T-helper 1 cell treated with Interleukin-12 subunit alpha and Interleukin-12 subunit beta and Interleukin-4 antibody, amounts not matched to agents 30 μg/mL and 1 μg/mL, for 36 hours (primary cell): Measurements from ENCODE around the gene DLGAP1.
"Not testable (repeated sequence)": the region's sequence is repeated elsewhere in the genome, so short reads cannot be mapped to it uniquely, and the experiment has no call there.

ENCODE experiments used
- H3K27ac Mint-ChIP-seq: one replicate; pipeline ENCODE4 v1.8.0; 2021; ENCODE audit warnings: mild to moderate bottlenecking, mixed read lengths
- H3K27me3 Mint-ChIP-seq: one replicate; pipeline ENCODE4 v1.8.0; 2021; ENCODE audit warnings: low read depth, mixed read lengths
- H3K36me3 Mint-ChIP-seq: one replicate; pipeline ENCODE4 v1.8.0; 2021; ENCODE audit warnings: low read depth, mixed read lengths
- H3K4me1 Mint-ChIP-seq: one replicate; pipeline ENCODE4 v1.8.0; 2021; ENCODE audit warnings: low read depth, mixed read lengths
- H3K4me3 Mint-ChIP-seq: one replicate; pipeline ENCODE4 v1.8.0; 2021; ENCODE audit warnings: mild to moderate bottlenecking, moderate library complexity, mixed read lengths
- H3K9me3 Mint-ChIP-seq: one replicate; pipeline ENCODE4 v1.8.0; 2021; ENCODE audit warnings: mixed read lengths

The DLGAP1 gene

GRCh38 chr18:4287340-4287739, 167.8 kb downstream of the DLGAP1 start:
- H3K4me1 Mint-ChIP-seq, H3K4me3 Mint-ChIP-seq, H3K27ac Mint-ChIP-seq, H3K36me3 Mint-ChIP-seq, H3K27me3 Mint-ChIP-seq: not testable (repeated sequence)
- H3K9me3 Mint-ChIP-seq: peaks cover 13% of the 10 kb centered on the region

DNA sequence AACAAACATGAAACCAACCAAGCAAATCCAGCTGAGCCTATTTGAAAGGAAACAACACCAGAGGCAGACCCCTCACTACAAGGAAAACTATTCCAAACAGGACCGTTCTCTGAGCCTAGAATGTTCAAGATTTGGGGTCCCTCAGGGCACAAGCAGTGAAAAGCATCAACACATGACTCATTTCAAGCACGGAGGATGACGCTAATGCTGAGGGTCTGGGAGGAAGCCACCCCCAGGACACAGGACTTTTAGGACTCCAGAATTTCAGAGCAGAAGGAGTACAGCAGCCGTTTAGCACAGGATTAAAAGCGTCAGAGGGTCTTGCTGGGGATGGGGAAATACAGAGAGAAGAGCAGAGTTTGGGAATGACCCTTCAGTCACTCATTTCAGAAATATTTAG, 168.9 kb downstream of the DLGAP1 start:
- H3K27me3 Mint-ChIP-seq: no peaks in the 10 kb centered on the region
- no peaks in the 10 kb centered on the region for H3K4me1 Mint-ChIP-seq
- H3K4me3 Mint-ChIP-seq: no peak overlapping the region
- peaks cover 13% of the 10 kb centered on the region for H3K9me3 Mint-ChIP-seq
- no peaks in the 10 kb centered on the region for H3K36me3 Mint-ChIP-seq
- H3K27ac Mint-ChIP-seq: no peak overlapping the region

DNA sequence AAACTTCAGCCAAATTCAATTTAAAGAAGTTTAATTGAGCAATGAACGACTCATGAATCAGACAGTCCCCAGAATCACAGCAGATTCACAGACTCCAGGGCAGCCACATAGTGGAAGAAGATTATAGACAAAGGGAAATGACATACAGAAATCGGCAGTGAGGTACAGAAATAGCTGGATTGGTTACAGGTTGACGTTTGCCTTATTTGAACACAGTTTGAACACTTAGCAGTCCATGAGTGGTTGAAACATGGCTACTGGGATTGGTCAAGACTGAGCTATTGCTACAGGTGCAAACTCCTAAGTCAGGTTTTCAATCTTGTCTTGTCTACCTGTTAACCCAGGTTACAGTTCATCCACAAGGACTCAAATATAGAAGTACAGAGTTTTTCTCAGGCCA, 169.6 kb downstream of the DLGAP1 start:
- Mint-ChIP-seq H3K27ac (no peak overlapping the region), H3K36me3 (no peaks in the 10 kb centered on the region), H3K9me3 (peaks cover 13% of the 10 kb centered on the region), H3K4me1 (no peaks in the 10 kb centered on the region), H3K4me3 (no peak overlapping the region), H3K27me3 (no peaks in the 10 kb centered on the region)

GRCh38 chr18:4284528-4284927, 170.6 kb downstream of the DLGAP1 start:
- Mint-ChIP-seq H3K27me3 (no peaks in the 10 kb centered on the region), H3K27ac (no peak overlapping the region), H3K4me1 (no peaks in the 10 kb centered on the region), H3K36me3 (no peaks in the 10 kb centered on the region), H3K9me3 (peaks cover 13% of the 10 kb centered on the region), H3K4me3 (no peak overlapping the region)

GRCh38 chr18:4283746-4284291, 171.3 kb downstream of the DLGAP1 start:
- Mint-ChIP-seq H3K4me1 (no peaks in the 10 kb centered on the region), H3K27me3 (no peaks in the 10 kb centered on the region), H3K36me3 (no peaks in the 10 kb centered on the region), H3K4me3 (no peak overlapping the region), H3K9me3 (peaks cover 13% of the 10 kb centered on the region), H3K27ac (no peak overlapping the region)

DNA sequence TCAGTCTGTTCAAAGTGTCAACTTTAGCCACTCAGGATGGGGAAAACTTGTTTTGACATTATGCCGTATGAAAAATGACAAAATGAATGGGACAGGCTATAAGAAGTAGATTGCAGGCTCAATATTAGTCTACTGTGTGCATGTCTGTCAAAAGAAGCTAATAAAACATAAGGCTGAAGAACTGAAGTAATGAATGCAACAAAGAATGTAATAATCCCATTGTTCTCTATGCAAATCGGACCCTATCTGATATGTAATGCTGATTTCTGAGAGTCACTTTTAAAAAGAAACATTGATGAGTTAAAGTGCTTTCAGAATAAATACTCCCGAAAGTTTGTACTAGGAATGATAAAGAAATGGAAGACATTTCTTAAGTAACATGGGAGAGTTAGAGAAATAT, 172.2 kb downstream of the DLGAP1 start:
- Mint-ChIP-seq H3K4me3 (no peak overlapping the region), H3K4me1 (no peaks in the 10 kb centered on the region), H3K9me3 (peaks cover 13% of the 10 kb centered on the region), H3K27ac (no peak overlapping the region), H3K27me3 (no peaks in the 10 kb centered on the region), H3K36me3 (no peaks in the 10 kb centered on the region)

- Mint-ChIP-seq H3K4me3 (no peak overlapping the region), H3K27me3 (no peaks in the 10 kb centered on the region), H3K9me3 (no peaks in the 10 kb centered on the region), H3K36me3 (no peaks in the 10 kb centered on the region), H3K27ac (no peak overlapping the region), H3K4me1 (no peaks in the 10 kb centered on the region)
These were observed 178.0 kb downstream of the DLGAP1 start for GRCh38 chr18:4276953-4277585.

GRCh38 chr18:4271952-4272351, 183.2 kb downstream of the DLGAP1 start:
- no peaks in the 10 kb centered on the region for H3K36me3 Mint-ChIP-seq
- no peaks in the 10 kb centered on the region for H3K27me3 Mint-ChIP-seq
- no peaks in the 10 kb centered on the region for H3K9me3 Mint-ChIP-seq
- no peak overlapping the region for H3K4me3 Mint-ChIP-seq
- H3K27ac Mint-ChIP-seq: no peak overlapping the region
- H3K4me1 Mint-ChIP-seq: no peaks in the 10 kb centered on the region

DNA sequence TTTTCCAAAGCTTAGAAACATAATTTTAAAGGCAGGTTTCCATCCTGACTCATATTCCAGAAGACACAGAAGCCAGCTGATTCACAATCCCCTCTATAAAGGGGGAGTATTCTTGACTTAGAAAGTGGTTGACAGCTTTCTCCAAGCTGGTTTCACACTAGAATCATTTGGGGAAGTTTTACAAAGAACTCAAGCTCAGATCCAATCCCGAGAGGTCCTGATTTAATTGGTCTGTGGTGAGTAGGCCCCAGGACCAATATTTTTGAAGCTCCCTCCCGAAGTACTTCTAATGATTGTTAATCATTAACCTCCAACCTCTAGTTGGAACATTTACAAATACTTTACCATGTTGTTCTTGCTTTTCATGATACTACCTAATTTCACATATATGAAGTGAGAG, 184.1 kb downstream of the DLGAP1 start:
- no peaks in the 10 kb centered on the region for H3K4me1 Mint-ChIP-seq
- H3K4me3 Mint-ChIP-seq: no peak overlapping the region
- H3K36me3 Mint-ChIP-seq: no peaks in the 10 kb centered on the region
- H3K27me3 Mint-ChIP-seq: no peaks in the 10 kb centered on the region
- no peak overlapping the region for H3K27ac Mint-ChIP-seq
- peaks cover under 1% of the 10 kb centered on the region for H3K9me3 Mint-ChIP-seq

DNA sequence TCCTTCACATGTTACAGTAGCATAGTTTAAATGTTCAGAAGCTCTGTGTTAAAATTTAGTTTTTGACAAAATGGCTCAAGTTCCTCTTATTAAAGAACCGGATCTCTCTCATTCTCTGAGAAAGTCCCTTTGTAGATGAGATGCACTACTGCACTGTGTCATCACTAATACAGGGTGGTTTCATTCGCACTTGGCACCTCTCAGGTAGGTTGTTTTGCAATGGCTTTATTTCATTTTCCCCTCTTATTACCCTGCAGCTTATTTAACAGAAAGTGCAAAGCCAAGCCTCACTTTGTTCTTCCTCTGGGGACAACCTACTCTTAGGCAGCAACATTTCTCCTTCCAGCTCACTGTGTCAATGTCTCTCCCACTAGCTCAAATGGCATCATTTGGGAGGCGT, 185.1 kb downstream of the DLGAP1 start:
- H3K4me1 Mint-ChIP-seq: no peaks in the 10 kb centered on the region
- H3K9me3 Mint-ChIP-seq: peaks cover 5% of the 10 kb centered on the region
- H3K27me3 Mint-ChIP-seq: no peaks in the 10 kb centered on the region
- no peak overlapping the region for H3K27ac Mint-ChIP-seq
- no peak overlapping the region for H3K4me3 Mint-ChIP-seq
- no peaks in the 10 kb centered on the region for H3K36me3 Mint-ChIP-seq

DNA sequence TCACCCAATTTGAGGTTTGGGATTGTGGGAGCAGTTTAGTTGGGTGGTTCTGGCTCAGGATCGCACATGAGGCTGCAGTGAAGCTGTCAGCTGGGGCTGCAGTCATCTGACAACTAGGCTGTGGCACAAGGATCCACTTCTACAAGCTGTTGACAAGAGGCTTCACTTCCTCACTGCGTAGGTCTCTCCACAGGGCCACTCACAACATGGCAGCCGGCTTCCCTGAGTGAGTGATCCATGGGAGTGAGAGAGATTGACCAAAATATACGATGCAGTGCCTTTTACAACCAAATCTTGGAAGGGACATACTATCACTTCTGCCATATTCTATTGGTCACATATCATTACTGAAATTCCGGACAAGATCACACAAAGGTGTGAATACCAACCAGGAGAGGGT, 187.5 kb downstream of the DLGAP1 start:
- H3K4me1 Mint-ChIP-seq: no peaks in the 10 kb centered on the region
- no peaks in the 10 kb centered on the region for H3K27me3 Mint-ChIP-seq
- peaks cover 5% of the 10 kb centered on the region for H3K9me3 Mint-ChIP-seq
- H3K4me3 Mint-ChIP-seq: no peak overlapping the region
- H3K27ac Mint-ChIP-seq: no peak overlapping the region
- no peaks in the 10 kb centered on the region for H3K36me3 Mint-ChIP-seq

DNA sequence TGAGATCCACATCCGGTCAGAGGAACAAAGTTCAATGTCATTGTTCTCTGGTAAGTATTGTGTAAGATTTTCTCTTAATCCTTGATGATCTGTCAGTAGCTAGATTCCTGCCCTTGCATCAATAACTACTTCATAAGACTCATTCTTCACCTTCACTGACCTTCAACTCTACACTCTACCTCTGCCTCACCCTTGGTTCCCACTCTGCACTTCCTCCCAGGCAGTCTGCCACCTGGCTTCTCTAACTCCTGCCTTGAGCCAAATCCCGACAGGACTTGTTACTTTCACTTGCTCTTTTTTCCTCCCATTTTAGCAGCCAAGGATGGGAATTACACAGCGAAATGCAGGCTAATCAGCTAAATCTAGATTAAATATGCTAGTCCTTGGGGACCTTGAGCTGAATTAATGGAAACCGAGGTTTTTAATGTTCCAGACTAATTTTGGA, 190.7 kb downstream of the DLGAP1 start:
- Mint-ChIP-seq H3K4me1 (no peaks in the 10 kb centered on the region), H3K36me3 (no peaks in the 10 kb centered on the region), H3K4me3 (no peak overlapping the region), H3K27me3 (no peaks in the 10 kb centered on the region), H3K27ac (no peak overlapping the region), H3K9me3 (peaks cover 10% of the 10 kb centered on the region)

DNA sequence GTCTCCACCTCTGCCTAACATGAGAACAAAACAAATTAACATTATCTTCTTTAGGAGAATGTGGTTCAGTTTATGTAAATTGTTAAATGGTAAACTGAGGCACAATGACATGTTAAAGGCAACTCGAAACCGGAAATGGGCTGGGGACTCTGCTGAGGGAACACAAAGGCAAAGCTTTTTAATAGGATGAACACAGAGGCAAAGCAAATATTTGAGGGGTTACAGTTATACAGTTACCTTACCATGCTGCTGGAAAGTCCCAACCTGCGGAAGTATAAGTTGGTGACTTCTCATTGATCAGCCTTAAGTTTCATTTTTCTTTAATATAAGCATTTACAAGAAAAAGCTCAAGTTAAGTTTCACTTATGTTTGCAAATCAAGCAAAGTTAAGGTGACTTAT, 195.0 kb downstream of the DLGAP1 start:
- peak overlapping the region; percentile 77 for H3K27ac Mint-ChIP-seq
- H3K9me3 Mint-ChIP-seq: peaks cover 5% of the 10 kb centered on the region

GRCh38 chr18:4256766-4257417, 198.2 kb downstream of the DLGAP1 start:
- H3K4me1 Mint-ChIP-seq: no peaks in the 10 kb centered on the region
- H3K9me3 Mint-ChIP-seq: peaks cover 5% of the 10 kb centered on the region
- no peaks in the 10 kb centered on the region for H3K36me3 Mint-ChIP-seq
- no peaks in the 10 kb centered on the region for H3K27me3 Mint-ChIP-seq
- H3K27ac Mint-ChIP-seq: no peak overlapping the region
- no peak overlapping the region for H3K4me3 Mint-ChIP-seq

More for the DNA sequence above, 195.0 kb downstream of the DLGAP1 start:
- Mint-ChIP-seq H3K27me3 (no peaks in the 10 kb centered on the region), H3K4me1 (no peaks in the 10 kb centered on the region), H3K36me3 (no peaks in the 10 kb centered on the region), H3K4me3 (no peak overlapping the region)

DNA sequence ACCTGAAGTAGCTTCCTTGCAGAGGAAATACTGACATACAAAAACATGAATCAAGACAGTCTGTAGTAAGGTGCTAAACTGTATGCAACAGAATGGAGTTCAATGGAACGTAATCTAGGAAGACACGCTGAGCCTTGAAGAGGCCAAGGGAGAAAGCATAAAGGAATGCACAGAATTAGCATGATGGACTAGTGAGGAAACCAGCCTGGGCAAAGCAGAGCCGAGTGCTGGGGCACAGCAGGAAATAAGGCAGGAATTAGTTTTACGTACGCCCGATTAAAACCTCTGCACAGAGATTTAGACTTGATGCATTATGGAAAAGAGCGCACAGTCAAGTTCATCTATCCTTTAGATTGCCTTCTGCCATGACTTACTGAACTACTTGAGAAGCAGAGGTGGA, 200.3 kb downstream of the DLGAP1 start:
- Mint-ChIP-seq H3K27me3 (no peaks in the 10 kb centered on the region), H3K9me3 (no peaks in the 10 kb centered on the region), H3K36me3 (no peaks in the 10 kb centered on the region), H3K4me1 (no peaks in the 10 kb centered on the region), H3K4me3 (no peak overlapping the region), H3K27ac (no peak overlapping the region)
